ENCODE measurements around the gene KLK3.

DNA sequence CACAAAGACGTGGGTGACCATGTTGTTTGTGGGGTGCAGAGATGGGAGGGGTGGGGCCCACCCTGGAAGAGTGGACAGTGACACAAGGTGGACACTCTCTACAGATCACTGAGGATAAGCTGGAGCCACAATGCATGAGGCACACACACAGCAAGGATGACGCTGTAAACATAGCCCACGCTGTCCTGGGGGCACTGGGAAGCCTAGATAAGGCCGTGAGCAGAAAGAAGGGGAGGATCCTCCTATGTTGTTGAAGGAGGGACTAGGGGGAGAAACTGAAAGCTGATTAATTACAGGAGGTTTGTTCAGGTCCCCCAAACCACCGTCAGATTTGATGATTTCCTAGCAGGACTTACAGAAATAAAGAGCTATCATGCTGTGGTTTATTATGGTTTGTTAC is 24.1 kb downstream of the KLK3 start:
- TF ChIP-seq, protein P1, sequence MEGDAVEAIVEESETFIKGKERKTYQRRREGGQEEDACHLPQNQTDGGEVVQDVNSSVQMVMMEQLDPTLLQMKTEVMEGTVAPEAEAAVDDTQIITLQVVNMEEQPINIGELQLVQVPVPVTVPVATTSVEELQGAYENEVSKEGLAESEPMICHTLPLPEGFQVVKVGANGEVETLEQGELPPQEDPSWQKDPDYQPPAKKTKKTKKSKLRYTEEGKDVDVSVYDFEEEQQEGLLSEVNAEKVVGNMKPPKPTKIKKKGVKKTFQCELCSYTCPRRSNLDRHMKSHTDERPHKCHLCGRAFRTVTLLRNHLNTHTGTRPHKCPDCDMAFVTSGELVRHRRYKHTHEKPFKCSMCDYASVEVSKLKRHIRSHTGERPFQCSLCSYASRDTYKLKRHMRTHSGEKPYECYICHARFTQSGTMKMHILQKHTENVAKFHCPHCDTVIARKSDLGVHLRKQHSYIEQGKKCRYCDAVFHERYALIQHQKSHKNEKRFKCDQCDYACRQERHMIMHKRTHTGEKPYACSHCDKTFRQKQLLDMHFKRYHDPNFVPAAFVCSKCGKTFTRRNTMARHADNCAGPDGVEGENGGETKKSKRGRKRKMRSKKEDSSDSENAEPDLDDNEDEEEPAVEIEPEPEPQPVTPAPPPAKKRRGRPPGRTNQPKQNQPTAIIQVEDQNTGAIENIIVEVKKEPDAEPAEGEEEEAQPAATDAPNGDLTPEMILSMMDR (IDR thresholded peaks at IDR 0.05 in 4 of 5, conservative IDR thresholded peaks at IDR 0.05 in 1 of 5), result no peak
- no peak for TF ChIP-seq POLR2A (IDR thresholded peaks at IDR 0.05)
